Tibial artery (tissue), 4 donors: ENCODE measurements around the gene ACAT2.
"Not testable (repeated sequence)": the region's sequence is repeated elsewhere in the genome, so short reads cannot be mapped to it uniquely, and the experiment has no call there.

Source experiments
- DNase-seq, 2 donors: peaks; one replicate each; pipeline ENCODE4 v3.0.0-alpha.2; 2019
- H3K27ac ChIP-seq, 2 donors: fragments of 200-600 bp; sonication (generic) in 1 of 2; 1 replicate in 1 of 2; 2 replicates in 1 of 2; pipeline ENCODE4 v1.5.1; 2018 to 2019; ENCODE audit warnings: mild to moderate bottlenecking in 1 of 2
- H3K27me3 ChIP-seq, 2 donors: fragments of 200-600 bp; sonication (generic) in 1 of 2; one replicate each; pipeline versions ENCODE4 v1.5.1 to v1.6.0; 2016 to 2019
- H3K36me3 ChIP-seq, 3 donors: fragments of 200-600 bp; sonication (generic) in 2 of 3; one replicate each; pipeline ENCODE4 v1.5.1; 2016 to 2019; ENCODE audit warnings: mild to moderate bottlenecking in 2 of 3
- H3K4me1 ChIP-seq, 4 donors: fragments of 200-600 bp; sonication (generic) in 2 of 4; 1 replicate in 3 of 4; 2 replicates in 1 of 4; pipeline ENCODE4 v1.5.1; 2016 to 2019
- H3K4me3 ChIP-seq, 2 donors: fragments of 200-600 bp; sonication (generic) in 1 of 2; 1 replicate in 1 of 2; 2 replicates in 1 of 2; pipeline ENCODE4 v1.5.1; 2018 to 2019; ENCODE audit warnings: mild to moderate bottlenecking in 2 of 2
- H3K9me3 ChIP-seq, 3 donors: fragments of 200-600 bp; sonication (generic) in 1 of 3; one replicate each; pipeline ENCODE4 v1.5.1; 2016 to 2019
- CTCF ChIP-seq, 2 experiments: fragments of 200-600 bp in 1 of 2; fragments of 450-650 bp in 1 of 2; IDR thresholded peaks; one replicate each; pipeline ENCODE4 v1.5.1; 2017 to 2019; ENCODE audit warnings: antibody characterized with exemption in 2 of 2, mild to moderate bottlenecking in 1 of 2, moderate library complexity in 1 of 2
- intact Hi-C: fragments of 100-400 bp; cut with DNase I; formaldehyde crosslinking; loops from one replicate; pipeline ENCODE4 v1.15.0; 2023; ENCODE audit warnings: low total_unique reads

The ACAT2 gene

DNA sequence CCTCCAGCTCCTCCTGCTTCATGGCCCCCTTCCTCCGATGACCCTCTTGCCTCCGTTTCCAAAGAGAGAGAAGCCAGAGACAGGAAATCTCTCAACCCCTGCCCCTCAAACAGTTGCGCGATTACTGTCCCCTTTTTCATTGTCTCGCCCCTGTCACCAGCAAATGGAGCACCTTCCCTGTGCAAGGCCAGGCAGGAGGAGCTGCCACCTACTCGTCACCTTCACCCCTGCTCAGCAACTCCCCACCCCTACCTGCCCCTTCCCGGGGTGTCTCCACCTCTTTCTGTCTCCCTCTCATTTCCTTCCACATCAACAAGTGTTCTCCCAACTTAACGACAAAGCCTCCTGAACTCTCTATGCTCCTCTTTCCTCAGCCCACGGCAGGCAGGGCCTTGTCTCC, 51.9 kb downstream of the ACAT2 start:
- H3K4me1 ChIP-seq = no peaks in the 10 kb centered on the region
- no peak for TF ChIP-seq CTCF (IDR thresholded peaks at IDR 0.05)
- no peak for DNase-seq
- H3K4me3 ChIP-seq = no peak overlapping the region
- H3K27me3 ChIP-seq = no peaks in the 10 kb centered on the region
- peaks cover 0 to under 1% (median 0%) of the 10 kb centered on the region in 3 donors for H3K36me3 ChIP-seq
- intact Hi-C loops = no loop called here
- no peaks in the 10 kb centered on the region for H3K9me3 ChIP-seq
- no peak overlapping the region for H3K27ac ChIP-seq

- no peak overlapping the region for H3K4me3 ChIP-seq
- H3K27ac ChIP-seq = no peak overlapping the region
- no peaks in the 10 kb centered on the region for H3K4me1 ChIP-seq
- peak in 1 of 2 donors; percentile 28 for DNase-seq
- no peak for TF ChIP-seq CTCF (IDR thresholded peaks at IDR 0.05)
- no peaks in the 10 kb centered on the region for H3K27me3 ChIP-seq
- no peaks in the 10 kb centered on the region for H3K9me3 ChIP-seq
- intact Hi-C loops = no loop called here
- H3K36me3 ChIP-seq = peaks cover 0 to 6% (median 0%) of the 10 kb centered on the region in 3 donors
These were observed 53.6 kb downstream of the ACAT2 start for GRCh38 chr6:159815410-159815809.

DNA sequence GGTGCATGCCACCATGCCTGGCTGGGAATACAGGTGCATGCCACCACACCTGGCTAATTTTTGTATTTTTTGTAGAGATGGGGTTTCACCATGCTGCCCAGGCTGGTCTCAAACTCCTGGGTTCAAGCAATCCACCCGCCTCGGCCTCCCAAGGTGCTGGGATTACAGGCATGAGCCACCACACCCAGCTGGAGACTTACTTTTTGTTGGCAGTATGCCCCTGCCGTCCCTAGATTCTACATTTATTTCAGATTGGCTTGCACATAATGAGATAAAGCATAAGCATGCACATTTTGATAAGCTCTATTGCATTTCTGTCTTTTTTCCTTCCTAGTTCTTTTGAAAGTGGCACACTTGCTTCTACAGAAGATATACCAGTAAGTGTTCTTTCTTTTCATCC, 54.9 kb downstream of the ACAT2 start:
- H3K27me3 ChIP-seq, H3K4me3 ChIP-seq, intact Hi-C loops, H3K4me1 ChIP-seq, H3K27ac ChIP-seq, H3K9me3 ChIP-seq, H3K36me3 ChIP-seq: not testable (repeated sequence)
- DNase-seq = peak in 1 of 2 donors; percentile 19

- Histone ChIP-seq H3K27me3 (no peaks in the 10 kb centered on the region), H3K9me3 (no peaks in the 10 kb centered on the region), H3K27ac (no peak overlapping the region), H3K4me3 (no peak overlapping the region), H3K4me1 (no peaks in the 10 kb centered on the region), H3K36me3 (peaks cover 0 to 6% (median 0%) of the 10 kb centered on the region in 3 donors)
- peak in 1 of 2 donors; percentile 54 for DNase-seq
- intact Hi-C loops = no loop called here
- TF ChIP-seq CTCF (IDR thresholded peaks at IDR 0.05) = no peak
These were observed 56.3 kb downstream of the ACAT2 start for GRCh38 chr6:159817951-159818739.

DNA sequence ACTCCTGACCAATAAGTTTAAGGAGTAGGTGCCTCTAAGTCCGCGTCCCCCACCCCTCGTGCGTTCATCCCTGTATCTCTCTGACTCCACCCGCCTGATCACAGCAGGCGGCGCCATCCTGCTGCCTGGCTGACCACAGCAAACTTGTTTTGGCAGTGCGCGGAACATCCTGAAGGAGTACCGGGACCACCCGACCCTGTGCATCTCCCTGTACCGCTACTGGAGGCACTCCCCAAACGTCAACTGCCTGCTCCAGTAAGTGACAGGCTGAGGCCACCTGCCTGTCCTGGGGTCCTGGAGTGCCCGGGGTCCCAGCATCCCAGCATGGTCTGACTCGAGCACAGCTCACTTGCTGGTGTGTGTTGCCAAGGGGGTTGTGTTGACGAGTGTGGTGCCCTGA, 57.3 kb downstream of the ACAT2 start:
- Histone ChIP-seq H3K4me3 (no peak overlapping the region), H3K27ac (no peak overlapping the region), H3K27me3 (no peaks in the 10 kb centered on the region), H3K36me3 (peaks cover 0 to 6% (median 0%) of the 10 kb centered on the region in 3 donors), H3K9me3 (no peaks in the 10 kb centered on the region), H3K4me1 (no peaks in the 10 kb centered on the region)
- DNase-seq = peak in 1 of 2 donors; percentile 55
- TF ChIP-seq CTCF (IDR thresholded peaks at IDR 0.05) = no peak
- intact Hi-C loops = no loop called here

DNA sequence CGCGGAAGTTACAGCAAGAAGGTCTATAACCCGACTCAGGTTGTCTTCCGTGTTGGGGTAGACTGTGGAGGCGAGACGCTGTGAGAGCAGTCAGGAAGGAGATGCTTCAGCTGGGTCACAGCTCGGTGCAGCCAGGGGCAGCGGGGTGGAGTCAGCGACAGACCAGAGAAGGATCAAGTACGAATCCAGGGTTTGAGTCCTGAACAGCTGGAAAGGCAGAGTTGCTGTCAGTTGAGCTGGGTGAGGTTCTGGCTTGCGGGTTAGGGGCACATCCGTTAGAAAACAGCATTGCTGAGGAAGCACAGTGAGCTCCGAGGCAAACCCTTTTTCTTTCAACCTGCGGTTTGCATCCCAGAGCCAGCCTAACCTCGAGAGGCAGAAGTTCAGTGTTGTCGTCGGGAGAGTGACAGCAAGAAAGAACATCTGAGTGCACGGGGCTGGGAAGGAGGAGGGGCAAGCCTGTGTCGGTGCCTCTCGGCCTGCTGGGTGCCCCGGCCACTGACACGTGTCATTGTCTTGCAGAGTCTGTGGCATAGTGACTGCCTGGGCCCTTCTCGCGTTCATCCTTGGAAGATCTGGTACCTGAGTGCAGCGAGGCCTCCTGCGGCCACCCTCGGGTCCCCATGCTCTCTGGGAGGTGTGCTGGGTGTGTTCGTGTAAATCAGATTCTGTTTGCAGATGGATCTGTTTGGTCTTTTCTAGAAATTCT, 58.2 kb downstream of the ACAT2 start:
- intact Hi-C loops = no loop called here
- peaks cover 0 to 6% (median 0%) of the 10 kb centered on the region in 3 donors for H3K36me3 ChIP-seq
- H3K4me3 ChIP-seq = no peak overlapping the region
- no peaks in the 10 kb centered on the region for H3K4me1 ChIP-seq
- peak in 1 of 2 donors; percentile 48 for DNase-seq
- H3K9me3 ChIP-seq = no peaks in the 10 kb centered on the region
- no peak for TF ChIP-seq CTCF (IDR thresholded peaks at IDR 0.05)
- no peak overlapping the region for H3K27ac ChIP-seq
- H3K27me3 ChIP-seq = no peaks in the 10 kb centered on the region
